ENCODE results near the gene EDC3. TPM values are rescaled to one million over a fixed set of nuclear protein-coding genes. Genes with fewer than 3 reads are reported as not detected.

EDC3 gene
- total and polyA plus RNA-seq, 2 of the 4 experiments (the other 2 are of a cell fraction), result 16.8 to 38.0 TPM

- Histone ChIP-seq H3K4me3 (ENCODE audit: insufficient read depth, low read depth, low read length) (no peak overlapping the region), H3K23ac (ENCODE audit: low read depth, low read length) (0 out of 2 replicates have a peak overlapping the region, but pooled peaks have one; percentile 7), H4K8ac (ENCODE audit: low read depth in 2 of 2, low read length in 2 of 2) (no peak overlapping the region), H2AFZ (replicated peaks; ENCODE audit: low read length, poor library complexity) (no peak overlapping the region), H2BK15ac (ENCODE audit: low read depth, low read length) (no peak overlapping the region), H3K56ac (ENCODE audit: extremely low read depth, insufficient read depth, low read length) (no peak overlapping the region), H2AK5ac (ENCODE audit: low read depth, low read length) (no peak overlapping the region), H4K20me1 (ENCODE audit: insufficient read depth, low read length) (peaks cover 43% of the 10 kb centered on the region), H2AK9ac (replicated peaks; ENCODE audit: low read depth, low read length, poor library complexity) (no peak overlapping the region), H3K36me3 (ENCODE audit: control insufficient read depth, insufficient read depth, low read length) (peaks cover 1% of the 10 kb centered on the region; the same call in 1 of the 2 replicates), H3K9me1 (ENCODE audit: insufficient read depth, low read length) (peaks cover 6% of the 10 kb centered on the region), H3K79me1 (ENCODE audit: low read depth in 1 of 2, low read length in 2 of 2) (peaks cover 18 to 47% of the 10 kb centered on the region in 2 experiments), H3K4me1 (ENCODE audit: control insufficient read depth, insufficient read depth, low read length) (peaks cover 6% of the 10 kb centered on the region), H3K18ac (ENCODE audit: low read depth, low read length) (no peak overlapping the region), H3K4me2 (ENCODE audit: low read depth, low read length) (no peak overlapping the region), H3K27ac (ENCODE audit: insufficient read depth, low read length) (no peak overlapping the region), H4K91ac (ENCODE audit: insufficient read depth, low read depth, low read length) (no peak overlapping the region), H3K27me3 (ENCODE audit: control insufficient read depth, insufficient read depth, low read length) (no peaks in the 10 kb centered on the region), H3K9ac (ENCODE audit: low read depth, low read length) (no peak overlapping the region), H2BK20ac (ENCODE audit: low read depth, low read length) (no peak overlapping the region), H3K4ac (ENCODE audit: low read depth, low read length) (no peak overlapping the region), H2BK5ac (ENCODE audit: low read depth, low read length, poor library complexity, severe bottlenecking) (no peak overlapping the region), H3K9me3 (ENCODE audit: control insufficient read depth, insufficient read depth, low read length) (no peaks in the 10 kb centered on the region), H3K14ac (replicated peaks; ENCODE audit: low read depth, low read length) (no peak overlapping the region), H4K5ac (ENCODE audit: low read depth, low read length) (no peak overlapping the region), H2BK120ac (ENCODE audit: low read depth, low read length) (no peak overlapping the region)
- ATAC-seq (ENCODE audit: low read depth) (no peak), DNase-seq (no peak)
- POLR2A ChIA-PET (ENCODE audit: unreplicated experiment), result no interaction called here
- no CpG with 5 or more reads among the region's 2 CpGs for WGBS, 2 experiments (ENCODE audit: extremely low coverage in 2 of 2, insufficient read length in 1 of 2)
- in situ Hi-C loops (cut with MboI; ENCODE audit: low sequenced_read_pairs) (no loop called here), dilution Hi-C loops (cut with HindIII; ENCODE audit: low sequenced_read_pairs, unreplicated experiment) (no loop called here), intact Hi-C loops (cut with micrococcal nuclease) (no loop called here)
- no TSS peak for BruUV-seq (replicated peaks)
- TF ChIP-seq USF2 (IDR thresholded peaks at IDR 0.05; ENCODE audit: low read depth, low read length) (no peak), CEBPB (IDR thresholded peaks at IDR 0.05; ENCODE audit: low read depth, low read length) (no peak), POLR2A (IDR thresholded peaks at IDR 0.05; ENCODE audit: low read depth, low read length) (no peak), MAFK (IDR thresholded peaks at IDR 0.05; ENCODE audit: low read depth, low read length) (no peak), RFX5 (IDR thresholded peaks at IDR 0.05; ENCODE audit: low read depth, low read length) (no peak), RCOR1 (IDR thresholded peaks at IDR 0.05; ENCODE audit: insufficient replicate concordance, low read length) (no peak), BHLHE40 (IDR thresholded peaks at IDR 0.05; ENCODE audit: low read depth, low read length) (no peak), ELK1 (IDR thresholded peaks at IDR 0.05; ENCODE audit: borderline replicate concordance, low read depth, low read length) (no peak), CHD1 (IDR thresholded peaks at IDR 0.05; ENCODE audit: low read depth, low read length) (no peak), MAZ (IDR thresholded peaks at IDR 0.05; ENCODE audit: borderline replicate concordance, low read depth, low read length) (no peak), SMC3 (IDR thresholded peaks at IDR 0.05; ENCODE audit: low read depth, low read length) (no peak), NFE2L2 (IDR thresholded peaks at IDR 0.05; ENCODE audit: low read depth, low read length) (no peak), RAD21 (IDR thresholded peaks at IDR 0.05; ENCODE audit: low read length) (no peak), MXI1 (IDR thresholded peaks at IDR 0.05; ENCODE audit: borderline replicate concordance, low read depth, low read length) (no peak), CTCF (conservative IDR thresholded peaks at IDR 0.05; ENCODE audit: low read depth, low read length) (no peak)
- CTCF ChIA-PET, result no interaction called here
Observed at GRCh38 chr15:74664670-74665069, 31.2 kb downstream of the EDC3 start.

Measured in IMR-90 (cell line).